ENCODE data around the gene ADRA1B.

ADRA1B gene

GRCh38 chr5:159915904-159916840 is at the start of gene ADRA1B:
ADRA1B (plus strand) TSS chr5:159916482; CDS start chr5:159916906, 424 bp downstream.
- peak; percentile 12 to 25 (median 23) for DNase-seq (ENCODE audit: low read depth in 2 of 3, low spot score in 2 of 3)

GRCh38 chr5:159873680-159874079 is 42.6 kb upstream of the ADRA1B start:
- no peak for DNase-seq (ENCODE audit: low read depth in 2 of 3, low spot score in 2 of 3)

GRCh38 chr5:159874263-159874662 is 42.0 kb upstream of the ADRA1B start:
- no peak for DNase-seq (ENCODE audit: low read depth in 2 of 3, low spot score in 2 of 3)

GRCh38 chr5:159877016-159877415 is 39.3 kb upstream of the ADRA1B start:
- DNase-seq (ENCODE audit: low read depth in 2 of 3, low spot score in 2 of 3), result no peak

- DNase-seq (ENCODE audit: low read depth in 2 of 3, low spot score in 2 of 3), result no peak
These were observed 38.3 kb upstream of the ADRA1B start for GRCh38 chr5:159877894-159878448.

- no peak for DNase-seq (ENCODE audit: low read depth in 2 of 3, low spot score in 2 of 3)
These were observed 37.3 kb upstream of the ADRA1B start for GRCh38 chr5:159878988-159879471.

- no peak for DNase-seq (ENCODE audit: low read depth in 2 of 3, low spot score in 2 of 3)
These were observed 35.6 kb upstream of the ADRA1B start for GRCh38 chr5:159880676-159881075.

GRCh38 chr5:159881967-159882366 is 34.3 kb upstream of the ADRA1B start:
- DNase-seq (ENCODE audit: low read depth in 2 of 3, low spot score in 2 of 3), result no peak

GRCh38 chr5:159883522-159883950 is 32.7 kb upstream of the ADRA1B start:
- no peak for DNase-seq (ENCODE audit: low read depth in 2 of 3, low spot score in 2 of 3)

GRCh38 chr5:159884917-159885620 is 31.2 kb upstream of the ADRA1B start:
- DNase-seq (ENCODE audit: low read depth in 2 of 3, low spot score in 2 of 3), result no peak

- DNase-seq (ENCODE audit: low read depth in 2 of 3, low spot score in 2 of 3), result no peak
These were observed 30.0 kb upstream of the ADRA1B start for GRCh38 chr5:159886296-159886695.

- no peak for DNase-seq (ENCODE audit: low read depth in 2 of 3, low spot score in 2 of 3)
These were observed 29.2 kb upstream of the ADRA1B start for GRCh38 chr5:159887050-159887449.

GRCh38 chr5:159888860-159889259 is 27.4 kb upstream of the ADRA1B start:
- no peak for DNase-seq (ENCODE audit: low read depth in 2 of 3, low spot score in 2 of 3)

GRCh38 chr5:159890141-159890540 is 26.1 kb upstream of the ADRA1B start:
- no peak for DNase-seq (ENCODE audit: low read depth in 2 of 3, low spot score in 2 of 3)

GRCh38 chr5:159891371-159891770 is 24.9 kb upstream of the ADRA1B start:
- DNase-seq (ENCODE audit: low read depth in 2 of 3, low spot score in 2 of 3), result no peak

GRCh38 chr5:159893040-159893695 is 23.1 kb upstream of the ADRA1B start:
- DNase-seq (ENCODE audit: low read depth in 2 of 3, low spot score in 2 of 3), result no peak

- DNase-seq (ENCODE audit: low read depth in 2 of 3, low spot score in 2 of 3), result no peak
These were observed 22.0 kb upstream of the ADRA1B start for GRCh38 chr5:159894149-159894720.

- DNase-seq (ENCODE audit: low read depth in 2 of 3, low spot score in 2 of 3), result no peak
These were observed 18.4 kb upstream of the ADRA1B start for GRCh38 chr5:159897786-159898393.

- no peak for DNase-seq (ENCODE audit: low read depth in 2 of 3, low spot score in 2 of 3)
These were observed 16.9 kb upstream of the ADRA1B start for GRCh38 chr5:159899067-159900049.

Measured in activated CD8-positive, alpha-beta memory T cell treated with anti-CD3 and anti-CD28 coated beads for 48 hours (primary cell).